Measurements from ENCODE around the gene BCAS3.

The BCAS3 gene

GRCh38 chr17:60677308-60678117 is at the start of gene BCAS3:
Gene BCAS3, plus strand, starts transcription at chr17:60677851.
- DNase-seq (ENCODE audit: low spot score in 2 of 2) (peak; percentile 88 to 95), ATAC-seq (replicated peaks; ENCODE audit: extremely low read depth, poor library complexity, severe bottlenecking) (peak; percentile 96)
- Mint-ChIP-seq H3K4me3 (peak within 1 kb of the TSS; percentile 95), H3K4me1 (peaks cover 28% of the 10 kb centered on the region), H3K27me3 (no peaks in the 10 kb centered on the region), H3K27ac (ENCODE audit: low read depth) (peak within 1 kb of the TSS; percentile 89), H3K9me3 (peaks cover 4% of the 10 kb centered on the region), H3K36me3 (ENCODE audit: insufficient read depth) (peaks cover 17% of the 10 kb centered on the region)

- Mint-ChIP-seq H3K9me3 (no peaks in the 10 kb centered on the region), H3K36me3 (ENCODE audit: insufficient read depth) (peaks cover 18% of the 10 kb centered on the region), H3K27ac (ENCODE audit: low read depth) (peak overlapping the region; percentile 2), H3K4me3 (no peak overlapping the region), H3K27me3 (no peaks in the 10 kb centered on the region), H3K4me1 (peaks cover 7% of the 10 kb centered on the region)
- DNase-seq (ENCODE audit: low spot score in 2 of 2), result no peak
- no peak for ATAC-seq (replicated peaks; ENCODE audit: extremely low read depth, poor library complexity, severe bottlenecking)
Observed at GRCh38 chr17:60628252-60628889, 49.3 kb upstream of the BCAS3 start.

GRCh38 chr17:60629120-60629519 is 48.5 kb upstream of the BCAS3 start:
- no peaks in the 10 kb centered on the region for H3K9me3 Mint-ChIP-seq
- peaks cover 17% of the 10 kb centered on the region for H3K36me3 Mint-ChIP-seq (ENCODE audit: insufficient read depth)
- H3K27ac Mint-ChIP-seq (ENCODE audit: low read depth), result no peak overlapping the region
- DNase-seq (ENCODE audit: low spot score in 2 of 2), result no peak
- H3K4me3 Mint-ChIP-seq, result no peak overlapping the region
- H3K4me1 Mint-ChIP-seq, result peaks cover 4% of the 10 kb centered on the region
- no peaks in the 10 kb centered on the region for H3K27me3 Mint-ChIP-seq
- ATAC-seq (replicated peaks; ENCODE audit: extremely low read depth, poor library complexity, severe bottlenecking), result no peak

- no peak for ATAC-seq (replicated peaks; ENCODE audit: extremely low read depth, poor library complexity, severe bottlenecking)
- Mint-ChIP-seq H3K4me1 (peaks cover 4% of the 10 kb centered on the region), H3K36me3 (ENCODE audit: insufficient read depth) (peaks cover 16% of the 10 kb centered on the region), H3K27ac (ENCODE audit: low read depth) (no peak overlapping the region), H3K9me3 (no peaks in the 10 kb centered on the region), H3K27me3 (no peaks in the 10 kb centered on the region), H3K4me3 (no peak overlapping the region)
- no peak for DNase-seq (ENCODE audit: low spot score in 2 of 2)
Observed at GRCh38 chr17:60630352-60630751, 47.3 kb upstream of the BCAS3 start.

GRCh38 chr17:60631119-60631518 is 46.5 kb upstream of the BCAS3 start:
- ATAC-seq (replicated peaks; ENCODE audit: extremely low read depth, poor library complexity, severe bottlenecking) (no peak), DNase-seq (ENCODE audit: low spot score in 2 of 2) (no peak)
- Mint-ChIP-seq H3K4me3 (no peak overlapping the region), H3K36me3 (ENCODE audit: insufficient read depth) (peaks cover 17% of the 10 kb centered on the region), H3K9me3 (no peaks in the 10 kb centered on the region), H3K27me3 (no peaks in the 10 kb centered on the region), H3K27ac (ENCODE audit: low read depth) (no peak overlapping the region), H3K4me1 (peaks cover 4% of the 10 kb centered on the region)

- Mint-ChIP-seq H3K4me1 (peaks cover 6% of the 10 kb centered on the region), H3K4me3 (no peak overlapping the region), H3K36me3 (ENCODE audit: insufficient read depth) (peaks cover 28% of the 10 kb centered on the region), H3K9me3 (no peaks in the 10 kb centered on the region), H3K27ac (ENCODE audit: low read depth) (peak overlapping the region; percentile 17), H3K27me3 (no peaks in the 10 kb centered on the region)
- ATAC-seq (replicated peaks; ENCODE audit: extremely low read depth, poor library complexity, severe bottlenecking) (no peak), DNase-seq (ENCODE audit: low spot score in 2 of 2) (no peak)
Observed at GRCh38 chr17:60637683-60638082, 40.0 kb upstream of the BCAS3 start.

GRCh38 chr17:60639019-60639330 is 38.7 kb upstream of the BCAS3 start:
- Mint-ChIP-seq H3K36me3 (ENCODE audit: insufficient read depth) (peaks cover 29% of the 10 kb centered on the region), H3K4me1 (peaks cover 6% of the 10 kb centered on the region), H3K27me3 (no peaks in the 10 kb centered on the region), H3K9me3 (no peaks in the 10 kb centered on the region), H3K27ac (ENCODE audit: low read depth) (no peak overlapping the region), H3K4me3 (no peak overlapping the region)
- ATAC-seq (replicated peaks; ENCODE audit: extremely low read depth, poor library complexity, severe bottlenecking) (no peak), DNase-seq (ENCODE audit: low spot score in 2 of 2) (no peak)

- ATAC-seq (replicated peaks; ENCODE audit: extremely low read depth, poor library complexity, severe bottlenecking), result no peak
- Mint-ChIP-seq H3K4me1 (peaks cover 6% of the 10 kb centered on the region), H3K9me3 (no peaks in the 10 kb centered on the region), H3K27me3 (no peaks in the 10 kb centered on the region), H3K36me3 (ENCODE audit: insufficient read depth) (peaks cover 28% of the 10 kb centered on the region), H3K4me3 (no peak overlapping the region), H3K27ac (ENCODE audit: low read depth) (no peak overlapping the region)
- DNase-seq (ENCODE audit: low spot score in 2 of 2), result no peak
Observed at GRCh38 chr17:60640503-60640902, 37.1 kb upstream of the BCAS3 start.

GRCh38 chr17:60641126-60641525 is 36.5 kb upstream of the BCAS3 start:
- ATAC-seq (replicated peaks; ENCODE audit: extremely low read depth, poor library complexity, severe bottlenecking), result no peak
- H3K27me3 Mint-ChIP-seq, result no peaks in the 10 kb centered on the region
- H3K4me3 Mint-ChIP-seq, result no peak overlapping the region
- no peak overlapping the region for H3K27ac Mint-ChIP-seq (ENCODE audit: low read depth)
- H3K36me3 Mint-ChIP-seq (ENCODE audit: insufficient read depth), result peaks cover 25% of the 10 kb centered on the region
- DNase-seq (ENCODE audit: low spot score in 2 of 2), result no peak
- no peaks in the 10 kb centered on the region for H3K9me3 Mint-ChIP-seq
- H3K4me1 Mint-ChIP-seq, result peaks cover 6% of the 10 kb centered on the region

- H3K27me3 Mint-ChIP-seq, result no peaks in the 10 kb centered on the region
- H3K4me3 Mint-ChIP-seq, result no peak overlapping the region
- H3K4me1 Mint-ChIP-seq, result peaks cover 6% of the 10 kb centered on the region
- DNase-seq (ENCODE audit: low spot score in 2 of 2) (peak in 1 of 2 donors; percentile 24), ATAC-seq (replicated peaks; ENCODE audit: extremely low read depth, poor library complexity, severe bottlenecking) (peak; percentile 52)
- peaks cover 25% of the 10 kb centered on the region for H3K36me3 Mint-ChIP-seq (ENCODE audit: insufficient read depth)
- H3K27ac Mint-ChIP-seq (ENCODE audit: low read depth), result no peak overlapping the region
- no peaks in the 10 kb centered on the region for H3K9me3 Mint-ChIP-seq
Observed at GRCh38 chr17:60641810-60642220, 35.8 kb upstream of the BCAS3 start.

- ATAC-seq (replicated peaks; ENCODE audit: extremely low read depth, poor library complexity, severe bottlenecking), result no peak
- peaks cover 20% of the 10 kb centered on the region for H3K36me3 Mint-ChIP-seq (ENCODE audit: insufficient read depth)
- H3K27me3 Mint-ChIP-seq, result no peaks in the 10 kb centered on the region
- no peaks in the 10 kb centered on the region for H3K9me3 Mint-ChIP-seq
- no peak overlapping the region for H3K4me3 Mint-ChIP-seq
- DNase-seq (ENCODE audit: low spot score in 2 of 2), result no peak
- peaks cover 16% of the 10 kb centered on the region for H3K4me1 Mint-ChIP-seq
- H3K27ac Mint-ChIP-seq (ENCODE audit: low read depth), result no peak overlapping the region
Observed at GRCh38 chr17:60645918-60646523, 31.6 kb upstream of the BCAS3 start.

- Mint-ChIP-seq H3K9me3 (no peaks in the 10 kb centered on the region), H3K27me3 (no peaks in the 10 kb centered on the region), H3K36me3 (ENCODE audit: insufficient read depth) (peaks cover 18% of the 10 kb centered on the region), H3K27ac (ENCODE audit: low read depth) (no peak overlapping the region), H3K4me1 (peaks cover 11% of the 10 kb centered on the region), H3K4me3 (no peak overlapping the region)
- ATAC-seq (replicated peaks; ENCODE audit: extremely low read depth, poor library complexity, severe bottlenecking), result no peak
- no peak for DNase-seq (ENCODE audit: low spot score in 2 of 2)
Observed at GRCh38 chr17:60646701-60647100, 30.9 kb upstream of the BCAS3 start.

- H3K36me3 Mint-ChIP-seq (ENCODE audit: insufficient read depth), result peaks cover 18% of the 10 kb centered on the region
- DNase-seq (ENCODE audit: low spot score in 2 of 2), result no peak
Observed at GRCh38 chr17:60647705-60648104, 29.9 kb upstream of the BCAS3 start.

More at GRCh38 chr17:60647705-60648104, 29.9 kb upstream of the BCAS3 start:
- ATAC-seq (replicated peaks; ENCODE audit: extremely low read depth, poor library complexity, severe bottlenecking), result no peak
- H3K4me1 Mint-ChIP-seq, result peaks cover 20% of the 10 kb centered on the region
- no peak overlapping the region for H3K4me3 Mint-ChIP-seq
- H3K9me3 Mint-ChIP-seq, result no peaks in the 10 kb centered on the region
- H3K27ac Mint-ChIP-seq (ENCODE audit: low read depth), result no peak overlapping the region
- H3K27me3 Mint-ChIP-seq, result no peaks in the 10 kb centered on the region

Measured in central memory CD8-positive, alpha-beta T cell (primary cell).